HAP-1 (cell line): Measurements from ENCODE around the gene MSRB1.

Experiments
- DNase-seq, 2 experiments: peaks; one replicate each; pipeline ENCODE4 v3.0.0-alpha.2; 2016 to 2020; ENCODE audit warnings: low spot score in 2 of 2
- H3K27me3 ChIP-seq: fragments of 250-450 bp; sonication (Bioruptor Pico); 2 replicates; pipeline ENCODE4 v1.5.1; 2020; ENCODE audit warnings: low read depth, mild to moderate bottlenecking, moderate library complexity
- H3K36me3 ChIP-seq: fragments of 250-450 bp; sonication (Bioruptor Pico); replicated peaks from 2 replicates; pipeline ENCODE4 v1.5.1; 2020; ENCODE audit warnings: mild to moderate bottlenecking
- H3K4me1 ChIP-seq: fragments of 250-450 bp; sonication (Bioruptor Pico); 2 replicates; pipeline ENCODE4 v1.5.1; 2020; ENCODE audit warnings: mild to moderate bottlenecking
- H3K4me3 ChIP-seq: fragments of 250-450 bp; sonication (Bioruptor Pico); 2 replicates; pipeline ENCODE4 v1.5.1; 2020; ENCODE audit warnings: mild to moderate bottlenecking, moderate library complexity
- H3K9me3 ChIP-seq: fragments of 250-450 bp; sonication (Bioruptor Pico); 2 replicates; pipeline ENCODE4 v1.5.1; 2020; ENCODE audit warnings: mild to moderate bottlenecking, moderate library complexity
- in situ Hi-C: fragments of 300-500 bp; cut with MboI; formaldehyde crosslinking; loops from 3 replicates; pipeline ENCODE4 v1.14.3; 2020; ENCODE audit warnings: low sequenced_read_pairs, inconsistent platforms, mixed read lengths

MSRB1 gene

DNA sequence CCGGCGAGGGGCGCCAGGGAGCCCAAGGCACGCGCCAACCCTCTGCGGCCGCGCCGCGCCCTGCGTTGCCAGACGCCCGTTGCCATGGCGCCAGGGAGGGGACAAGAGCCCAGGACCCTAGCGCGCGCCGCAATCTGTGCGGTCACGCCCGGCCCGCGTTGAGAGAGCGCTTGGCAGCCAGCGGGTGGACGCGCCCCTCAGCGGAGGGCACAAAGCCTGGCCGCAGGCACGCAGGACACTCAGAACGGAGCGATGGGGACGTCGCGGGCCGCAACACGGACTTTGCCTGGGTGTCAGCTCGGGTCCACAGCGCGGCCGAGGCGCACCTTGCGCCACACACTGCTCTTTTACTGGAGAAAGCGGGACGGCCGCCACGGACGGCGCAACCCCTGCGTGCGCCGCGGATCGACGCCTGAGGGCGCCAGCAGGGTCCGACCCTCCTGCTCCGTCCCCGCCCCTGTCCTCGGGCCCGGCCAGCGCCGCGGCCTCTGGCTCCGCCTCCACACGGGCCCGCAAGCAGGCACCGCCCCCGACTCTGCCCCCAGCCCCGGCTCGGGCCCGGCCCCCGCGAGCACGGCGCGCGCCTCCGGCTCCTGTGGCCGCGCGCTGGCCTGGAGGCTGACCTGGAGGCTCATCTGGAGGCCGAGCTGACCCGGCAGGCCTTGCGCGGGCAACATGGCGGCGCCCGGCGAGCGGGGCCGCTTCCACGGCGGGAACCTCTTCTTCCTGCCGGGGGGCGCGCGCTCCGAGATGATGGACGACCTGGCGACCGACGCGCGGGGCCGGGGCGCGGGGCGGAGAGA, 40.7 kb upstream of the MSRB1 start, which contains the start of gene GFER:
GFER (plus strand) TSS at position 650 of the 803 bp plus-strand sequence; CDS start at position 676, 26 bp downstream.
- Histone ChIP-seq H3K4me1 (peaks cover 6% of the 10 kb centered on the region), H3K36me3 (peaks cover 17% of the 10 kb centered on the region), H3K4me3 (peak within 1 kb of the TSS; percentile 72), H3K9me3 (no peaks in the 10 kb centered on the region), H3K27me3 (peaks cover 12% of the 10 kb centered on the region)
- DNase-seq: peak; percentile 86 to 94
- in situ Hi-C loops: loop anchor here (25.0 kb wide), 1 partner anchor 529 kb away; the partner anchor contains the start of genes AMDHD2 and ATP6V0C

DNA sequence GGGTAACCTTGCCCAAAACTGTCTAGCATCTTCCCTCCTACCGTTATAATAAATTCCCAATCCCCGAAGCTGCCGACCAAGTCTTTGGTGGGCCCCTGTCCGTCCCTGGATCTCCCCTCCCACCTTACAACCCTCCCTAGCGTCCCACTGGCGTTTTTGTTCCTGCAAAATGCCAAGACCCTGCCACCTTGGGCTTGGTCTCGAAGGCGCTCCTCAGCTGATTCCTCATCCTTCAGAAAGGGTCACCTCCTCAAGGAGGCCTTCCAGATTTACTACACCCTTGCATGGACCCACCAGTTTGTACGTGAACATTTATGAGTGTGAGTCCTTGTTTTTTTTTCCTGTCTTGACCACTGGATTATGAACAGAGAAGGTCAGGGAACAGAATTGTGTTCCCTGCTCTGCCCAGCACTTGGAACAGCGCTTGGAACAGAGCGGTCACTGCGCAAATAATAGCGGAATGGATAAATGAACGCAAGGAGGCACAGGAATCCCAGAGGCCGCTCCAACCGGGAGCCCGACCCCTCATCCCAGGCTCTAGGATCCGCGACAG, 40.1 kb upstream of the MSRB1 start:
- H3K4me3 ChIP-seq: peak overlapping the region; percentile 72
- in situ Hi-C loops: loop anchor here (25.0 kb wide), 1 partner anchor 529 kb away; the partner anchor contains the start of genes AMDHD2 and ATP6V0C
- no peak for DNase-seq
- peaks cover 6% of the 10 kb centered on the region for H3K4me1 ChIP-seq
- H3K27me3 ChIP-seq: peaks cover 12% of the 10 kb centered on the region
- no peaks in the 10 kb centered on the region for H3K9me3 ChIP-seq
- H3K36me3 ChIP-seq: peaks cover 24% of the 10 kb centered on the region

DNA sequence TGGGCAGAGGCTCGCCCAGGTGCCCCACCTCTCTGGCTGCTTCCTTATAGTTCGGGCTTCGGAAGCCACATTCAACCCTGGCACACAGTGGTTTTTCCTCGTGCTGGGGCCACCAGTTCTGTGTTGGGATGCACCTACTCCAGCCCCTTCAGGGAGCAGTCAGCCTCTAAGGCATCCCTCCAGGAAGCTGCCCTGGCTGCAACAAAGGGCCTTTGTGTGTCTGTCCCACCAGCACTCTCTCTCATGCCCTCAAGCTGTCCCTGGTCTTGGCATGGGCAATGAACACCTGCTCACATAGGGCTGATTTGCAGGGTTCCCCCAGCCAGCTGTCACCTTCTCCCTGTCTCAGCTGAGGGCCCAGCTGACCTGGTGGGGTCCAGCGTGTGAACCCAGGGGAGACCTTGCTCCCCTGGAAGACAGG, 39.0 kb upstream of the MSRB1 start:
- DNase-seq: no peak

DNA sequence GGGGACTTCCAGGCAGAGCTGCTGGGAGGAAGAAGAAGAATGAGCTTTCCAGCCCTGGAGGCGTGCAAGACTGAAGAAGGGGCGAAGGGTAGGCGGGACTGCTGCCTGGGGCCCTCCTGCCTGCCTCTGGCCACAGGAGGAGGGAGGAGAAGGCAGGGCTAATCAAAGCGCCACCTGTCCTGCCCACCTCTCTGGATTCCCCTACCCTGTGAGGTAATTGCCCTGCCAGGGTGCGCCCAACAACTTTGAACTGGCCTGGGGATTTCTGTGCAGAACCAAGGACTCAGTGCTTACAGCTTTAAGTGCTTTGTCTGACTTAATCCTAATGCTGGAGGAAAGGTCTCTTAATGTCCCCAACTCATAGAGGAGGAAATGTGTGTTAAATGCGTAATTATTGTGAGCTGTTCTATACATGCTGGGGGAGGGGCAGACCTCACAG, 38.4 kb upstream of the MSRB1 start, which contains the start of gene NOXO1:
NOXO1 (minus strand) TSS at position 72 of the 439 bp plus-strand sequence. CDS start 290 bp downstream, outside the sequence.
- in situ Hi-C loops: loop anchor here (25.0 kb wide), 1 partner anchor 531 kb away; the partner anchor contains the start of genes AMDHD2 and ATP6V0C

More for the DNA sequence above, 39.0 kb upstream of the MSRB1 start:
- Histone ChIP-seq H3K9me3 (no peaks in the 10 kb centered on the region), H3K27me3 (peaks cover 12% of the 10 kb centered on the region), H3K4me1 (peaks cover 6% of the 10 kb centered on the region), H3K4me3 (no peak overlapping the region), H3K36me3 (peaks cover 31% of the 10 kb centered on the region)
- in situ Hi-C loops: loop anchor here (25.0 kb wide), 1 partner anchor 530 kb away; the partner anchor contains the start of genes AMDHD2 and ATP6V0C

DNA sequence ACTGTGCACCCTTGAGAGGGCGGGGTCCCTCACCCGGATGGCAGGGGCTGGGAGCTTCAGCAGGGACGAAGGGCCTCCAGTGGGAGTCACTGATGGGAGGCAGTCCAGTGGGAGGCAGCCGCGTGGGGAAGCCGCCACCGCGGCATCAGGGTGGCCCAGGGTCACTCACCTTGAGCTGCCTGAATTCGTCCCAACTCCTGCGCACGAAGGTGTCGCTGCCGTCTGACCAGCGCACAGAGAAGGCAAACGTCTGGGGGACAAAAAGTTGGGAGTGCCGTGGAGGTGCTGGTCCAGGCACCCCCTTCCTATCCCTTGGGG, 37.7 kb upstream of the MSRB1 start:
- no peak for DNase-seq
- in situ Hi-C loops: loop anchor here (25.0 kb wide), 1 partner anchor 532 kb away; the partner anchor contains the start of genes AMDHD2 and ATP6V0C
- no peaks in the 10 kb centered on the region for H3K9me3 ChIP-seq
- peaks cover 6% of the 10 kb centered on the region for H3K4me1 ChIP-seq
- no peak overlapping the region for H3K4me3 ChIP-seq
- peaks cover 33% of the 10 kb centered on the region for H3K36me3 ChIP-seq
- H3K27me3 ChIP-seq: peaks cover 12% of the 10 kb centered on the region

More for the DNA sequence above, 38.4 kb upstream of the MSRB1 start, which contains the start of gene NOXO1:
- DNase-seq: no peak
- peaks cover 6% of the 10 kb centered on the region for H3K4me1 ChIP-seq
- H3K4me3 ChIP-seq: no peak within 1 kb of the TSS
- H3K9me3 ChIP-seq: no peaks in the 10 kb centered on the region
- H3K36me3 ChIP-seq: peaks cover 33% of the 10 kb centered on the region
- peaks cover 12% of the 10 kb centered on the region for H3K27me3 ChIP-seq

DNA sequence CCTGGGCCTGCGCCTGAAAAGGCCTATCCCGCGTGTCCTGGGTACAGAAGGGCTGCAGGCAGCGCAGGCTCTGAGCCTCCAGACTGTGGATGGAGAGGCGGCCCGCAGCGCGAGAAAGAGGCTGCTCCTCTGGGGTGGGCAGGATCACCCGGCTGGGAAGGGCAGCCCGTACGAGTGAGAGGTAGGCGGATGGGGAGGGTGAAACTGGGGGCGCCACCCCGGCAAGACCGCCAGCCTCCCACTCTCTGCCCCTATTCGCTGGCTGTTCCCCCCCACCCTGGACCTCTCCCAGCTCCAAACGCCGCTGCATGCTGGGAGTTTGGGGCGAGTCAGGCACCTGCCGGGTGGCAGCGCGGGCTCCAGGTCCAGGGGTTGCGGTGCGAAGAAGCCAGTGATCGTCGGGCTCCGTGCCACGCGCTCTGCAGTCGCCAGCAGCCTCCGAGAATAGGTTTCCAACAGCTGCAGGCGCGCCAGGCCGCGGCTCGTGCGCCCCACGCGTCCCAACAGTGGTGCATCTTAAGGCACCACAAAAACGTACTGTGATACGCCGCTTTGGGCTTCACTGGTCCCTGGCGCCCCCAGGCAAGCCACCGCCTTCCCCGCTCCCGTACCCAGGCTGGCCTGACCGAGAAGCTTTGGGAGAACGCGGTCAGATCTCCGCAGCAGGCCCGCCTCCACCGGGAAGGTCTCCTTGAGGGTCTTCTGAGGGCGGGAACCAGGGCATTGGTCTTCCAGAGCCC, 37.2 kb upstream of the MSRB1 start:
- Histone ChIP-seq H3K4me1 (peaks cover 4% of the 10 kb centered on the region), H3K36me3 (peaks cover 34% of the 10 kb centered on the region), H3K27me3 (peaks cover 12% of the 10 kb centered on the region), H3K4me3 (no peak overlapping the region), H3K9me3 (no peaks in the 10 kb centered on the region)
- in situ Hi-C loops: loop anchor here (25.0 kb wide), 1 partner anchor 532 kb away; the partner anchor contains the start of genes AMDHD2 and ATP6V0C
- no peak for DNase-seq

DNA sequence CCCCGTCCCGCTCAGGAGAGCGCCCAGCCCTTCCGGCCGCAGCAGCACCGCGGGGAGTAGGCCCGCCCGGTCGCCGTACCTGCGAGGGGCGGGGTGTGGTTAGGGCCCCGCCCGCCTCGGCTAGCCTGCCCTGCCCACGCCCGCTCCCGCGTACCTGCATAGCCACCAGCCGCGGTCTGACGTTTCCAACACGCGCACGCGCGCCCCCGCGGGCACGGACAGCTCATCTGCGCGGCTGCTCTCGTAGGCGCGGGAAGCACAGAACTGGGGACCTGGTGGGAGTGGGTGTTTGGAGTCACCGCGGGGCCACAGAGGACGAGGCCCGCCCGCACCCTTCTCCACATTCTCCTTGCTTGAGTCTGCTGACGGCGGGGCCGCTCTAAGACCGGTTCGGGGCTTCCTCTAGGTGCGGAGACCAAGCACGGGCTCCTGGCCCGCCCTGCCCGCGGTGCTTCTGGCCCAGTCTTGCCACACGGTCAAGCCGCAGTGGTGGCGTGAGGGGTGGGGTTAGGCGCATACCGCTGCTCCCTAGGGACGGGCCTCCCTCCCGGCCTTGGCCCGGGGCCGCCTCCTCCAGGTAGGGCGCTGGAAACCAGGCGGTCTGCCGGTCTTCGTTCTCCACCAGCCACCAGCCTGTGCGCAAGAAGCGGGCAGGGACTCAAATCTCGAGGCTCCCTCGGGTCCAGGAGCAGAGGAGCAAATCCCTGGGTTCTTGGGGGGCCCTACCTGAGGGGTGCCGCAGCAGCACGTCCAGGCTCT, 36.5 kb upstream of the MSRB1 start:
- H3K9me3 ChIP-seq: no peaks in the 10 kb centered on the region
- no peaks in the 10 kb centered on the region; the same call in 1 of the 2 replicates for H3K4me1 ChIP-seq
- in situ Hi-C loops: loop anchor here (25.0 kb wide), 1 partner anchor 533 kb away; the partner anchor contains the start of genes AMDHD2 and ATP6V0C
- H3K4me3 ChIP-seq: no peak overlapping the region
- DNase-seq: no peak
- peaks cover 12% of the 10 kb centered on the region for H3K27me3 ChIP-seq
- H3K36me3 ChIP-seq: peaks cover 42% of the 10 kb centered on the region

DNA sequence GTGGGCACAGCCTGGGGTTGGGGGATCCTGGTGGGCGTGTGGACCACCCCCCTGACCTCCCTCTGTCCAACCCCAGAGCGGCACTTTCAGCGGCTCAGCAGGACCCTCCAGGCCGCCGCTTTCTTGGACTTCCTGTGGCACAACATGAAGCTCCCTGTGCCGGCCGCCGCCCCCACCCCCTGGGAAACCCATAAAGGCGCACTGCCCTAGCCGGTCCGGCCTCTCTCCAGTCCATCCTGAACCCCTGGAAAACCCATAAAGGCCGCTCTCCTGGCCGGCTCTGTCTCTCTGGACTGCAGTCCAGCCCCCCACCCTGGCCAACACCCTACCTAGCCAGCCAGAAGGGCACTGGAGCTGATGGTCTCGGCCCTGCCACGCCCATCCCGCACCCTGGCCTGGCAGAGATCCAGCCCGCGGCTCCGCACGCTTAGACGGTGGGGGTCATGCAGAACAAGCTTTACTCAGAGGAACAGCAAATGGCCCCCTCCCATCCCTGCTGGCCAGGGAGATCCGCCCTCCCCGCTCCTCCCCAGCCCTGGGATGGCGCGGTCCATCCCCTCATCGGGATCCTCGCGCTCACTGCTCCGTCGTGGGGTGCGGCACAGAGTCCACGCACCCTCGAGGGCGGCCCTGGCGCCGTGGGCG, 35.6 kb upstream of the MSRB1 start:
- in situ Hi-C loops: loop anchor here (25.0 kb wide), 1 partner anchor 534 kb away; the partner anchor contains the start of genes AMDHD2 and ATP6V0C
- Histone ChIP-seq H3K9me3 (no peaks in the 10 kb centered on the region), H3K4me3 (no peak overlapping the region), H3K36me3 (peaks cover 44% of the 10 kb centered on the region), H3K4me1 (no peaks in the 10 kb centered on the region; the same call in 1 of the 2 replicates), H3K27me3 (peaks cover 12% of the 10 kb centered on the region)
- no peak for DNase-seq

DNA sequence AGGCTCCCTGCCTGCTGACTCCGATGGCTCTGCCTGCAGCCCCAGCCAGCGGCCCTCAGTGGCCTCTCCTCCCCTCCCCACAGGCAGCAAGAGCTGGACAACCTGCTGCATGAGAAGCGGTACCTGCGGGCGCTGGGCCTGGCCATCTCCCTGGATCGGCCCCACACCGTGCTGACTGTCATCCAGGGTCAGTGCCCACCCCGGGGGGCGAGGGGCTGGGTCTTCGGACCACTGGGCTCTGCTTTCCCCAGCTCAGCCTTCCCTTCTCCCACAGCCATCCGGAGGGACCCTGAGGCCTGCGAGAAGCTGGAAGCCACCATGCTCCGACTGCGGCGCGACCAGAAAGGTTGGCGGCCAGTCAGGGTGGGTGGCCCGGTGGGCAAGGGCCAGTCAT, 34.9 kb upstream of the MSRB1 start:
- H3K36me3 ChIP-seq: peaks cover 44% of the 10 kb centered on the region
- peaks cover 12% of the 10 kb centered on the region for H3K27me3 ChIP-seq

DNA sequence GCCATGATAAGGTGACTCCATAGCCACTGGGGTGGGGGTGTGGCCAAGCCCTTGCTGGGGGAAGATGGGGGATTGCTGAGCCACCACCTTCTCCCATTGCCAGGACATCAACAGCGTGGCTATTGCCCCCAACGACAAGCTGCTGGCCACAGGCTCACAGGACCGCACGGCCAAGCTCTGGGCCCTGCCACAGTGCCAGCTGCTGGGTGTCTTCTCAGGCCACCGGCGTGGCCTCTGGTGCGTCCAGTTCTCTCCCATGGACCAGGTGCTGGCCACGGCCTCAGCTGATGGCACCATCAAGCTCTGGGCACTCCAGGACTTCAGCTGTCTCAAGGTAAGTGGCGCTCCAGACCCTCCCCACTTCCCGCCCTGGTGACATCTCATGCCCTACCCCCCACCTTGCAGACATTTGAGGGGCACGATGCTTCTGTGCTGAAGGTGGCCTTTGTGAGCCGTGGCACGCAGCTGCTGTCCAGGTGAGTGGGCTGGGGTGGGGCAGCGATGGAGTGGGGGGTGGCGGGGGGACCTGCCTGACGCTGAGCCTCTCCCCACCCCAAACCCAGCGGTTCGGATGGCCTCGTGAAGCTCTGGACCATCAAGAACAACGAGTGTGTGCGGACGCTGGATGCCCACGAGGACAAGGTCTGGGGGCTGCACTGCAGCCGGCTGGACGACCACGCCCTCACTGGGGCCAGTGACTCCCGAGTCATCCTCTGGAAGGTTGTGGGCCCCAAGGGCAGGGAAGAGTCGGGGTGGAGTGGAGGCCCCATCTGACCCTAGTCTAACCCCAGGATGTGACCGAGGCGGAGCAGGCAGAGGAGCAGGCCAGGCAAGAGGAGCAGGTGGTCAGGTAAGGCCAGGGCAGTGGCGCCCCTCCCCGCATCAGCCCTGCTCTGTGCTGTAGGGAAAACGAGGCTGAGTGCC, 34.2 kb upstream of the MSRB1 start:
- H3K27me3 ChIP-seq: peaks cover 12% of the 10 kb centered on the region
- in situ Hi-C loops: loop anchor here (25.0 kb wide), 1 partner anchor 535 kb away; the partner anchor contains the start of genes AMDHD2 and ATP6V0C
- no peaks in the 10 kb centered on the region; the same call in 1 of the 2 replicates for H3K4me1 ChIP-seq
- H3K36me3 ChIP-seq: peaks cover 45% of the 10 kb centered on the region
- no peak overlapping the region for H3K4me3 ChIP-seq
- DNase-seq: no peak
- no peaks in the 10 kb centered on the region for H3K9me3 ChIP-seq

More for the DNA sequence above, 34.9 kb upstream of the MSRB1 start:
- H3K4me3 ChIP-seq: no peak overlapping the region
- in situ Hi-C loops: loop anchor here (25.0 kb wide), 1 partner anchor 534 kb away; the partner anchor contains the start of genes AMDHD2 and ATP6V0C
- DNase-seq: no peak
- no peaks in the 10 kb centered on the region; the same call in 1 of the 2 replicates for H3K4me1 ChIP-seq
- H3K9me3 ChIP-seq: no peaks in the 10 kb centered on the region

DNA sequence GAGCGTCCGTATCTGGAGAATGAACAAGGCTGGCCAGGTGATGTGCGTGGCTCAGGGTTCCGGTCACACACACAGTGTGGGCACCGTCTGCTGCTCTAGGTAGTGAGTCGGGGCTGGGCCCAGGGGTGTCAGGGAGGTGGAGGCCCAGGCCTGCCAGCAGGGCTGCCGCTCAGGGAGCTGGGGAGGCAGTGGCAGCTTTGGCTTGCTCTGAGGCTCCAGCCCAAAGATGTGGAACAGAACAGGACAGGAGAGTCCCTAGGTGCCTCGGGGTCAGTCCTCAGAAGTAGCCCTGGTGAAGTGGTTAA, 33.2 kb upstream of the MSRB1 start:
- H3K9me3 ChIP-seq: no peaks in the 10 kb centered on the region
- DNase-seq: no peak
- in situ Hi-C loops: loop anchor here (25.0 kb wide), 1 partner anchor 536 kb away; the partner anchor contains the start of genes AMDHD2 and ATP6V0C
- peaks cover 48% of the 10 kb centered on the region for H3K36me3 ChIP-seq
- no peak overlapping the region for H3K4me3 ChIP-seq
- peaks cover 9% of the 10 kb centered on the region for H3K27me3 ChIP-seq
- H3K4me1 ChIP-seq: no peaks in the 10 kb centered on the region
